GM21717 (cell line): Measurements from ENCODE around the gene FCHSD2.
"Not testable (repeated sequence)": the region's sequence is repeated elsewhere in the genome, so short reads cannot be mapped to it uniquely, and the experiment has no call there.

Experiments used
- ATAC-seq: cut with Tn5 transposase; IDR thresholded peaks from one replicate; pipeline ENCODE4 v1.9.1; 2021; ENCODE audit warnings: mild to moderate bottlenecking, moderate library complexity; ENCODE audit not compliant: unreplicated experiment

FCHSD2 gene

DNA sequence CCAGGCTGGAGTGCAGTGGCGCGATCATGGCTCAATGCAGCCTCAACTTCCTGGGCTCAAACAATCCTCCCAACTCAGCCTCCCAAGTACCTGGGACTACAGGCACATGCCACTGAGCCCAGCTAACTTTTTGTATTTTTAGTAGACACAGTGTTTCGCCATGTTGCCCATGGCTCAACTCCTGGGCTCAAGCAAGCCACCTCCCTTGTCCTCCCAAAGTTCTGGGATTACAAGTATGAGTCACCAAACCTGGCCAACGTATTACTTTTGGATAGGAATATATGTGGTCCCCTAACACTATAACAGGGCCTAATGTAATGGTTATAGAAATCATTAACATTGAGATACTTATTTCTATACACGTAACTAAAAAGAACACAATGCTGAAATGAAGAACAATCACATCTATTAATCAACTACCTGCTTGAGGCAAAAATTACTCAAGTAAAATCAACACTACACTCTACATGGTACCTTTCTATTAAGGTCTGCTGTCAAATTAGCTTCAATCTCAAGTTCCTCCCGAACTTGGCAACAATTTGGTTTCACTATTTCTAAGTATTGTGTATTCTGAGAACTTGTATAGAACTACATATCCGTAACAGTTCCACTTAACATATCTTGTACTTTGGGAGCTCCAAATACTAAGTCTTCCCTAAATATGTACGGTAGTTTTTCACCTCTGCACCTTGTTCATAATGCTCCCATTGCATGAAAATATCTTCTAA, 124.9 kb downstream of the FCHSD2 start:
- ATAC-seq: no peak

DNA sequence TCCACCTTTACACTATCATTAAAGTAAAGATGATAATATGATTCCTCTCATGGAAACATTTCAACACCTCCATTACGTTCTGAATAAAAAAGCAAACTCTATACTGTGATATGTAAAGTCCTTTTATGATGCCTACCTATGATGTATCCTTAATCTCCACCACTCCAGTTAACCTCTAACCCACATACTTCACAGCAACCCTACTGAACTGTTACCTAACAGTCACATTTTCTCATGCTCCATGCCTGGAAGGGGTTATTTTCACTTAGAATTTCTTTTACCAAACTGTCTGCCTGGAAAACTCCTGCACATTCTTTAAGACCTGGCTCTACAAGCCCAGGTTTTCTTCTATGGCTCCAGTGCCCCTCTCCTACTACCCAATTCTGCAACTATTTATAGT, 129.1 kb downstream of the FCHSD2 start:
- ATAC-seq: no peak

DNA sequence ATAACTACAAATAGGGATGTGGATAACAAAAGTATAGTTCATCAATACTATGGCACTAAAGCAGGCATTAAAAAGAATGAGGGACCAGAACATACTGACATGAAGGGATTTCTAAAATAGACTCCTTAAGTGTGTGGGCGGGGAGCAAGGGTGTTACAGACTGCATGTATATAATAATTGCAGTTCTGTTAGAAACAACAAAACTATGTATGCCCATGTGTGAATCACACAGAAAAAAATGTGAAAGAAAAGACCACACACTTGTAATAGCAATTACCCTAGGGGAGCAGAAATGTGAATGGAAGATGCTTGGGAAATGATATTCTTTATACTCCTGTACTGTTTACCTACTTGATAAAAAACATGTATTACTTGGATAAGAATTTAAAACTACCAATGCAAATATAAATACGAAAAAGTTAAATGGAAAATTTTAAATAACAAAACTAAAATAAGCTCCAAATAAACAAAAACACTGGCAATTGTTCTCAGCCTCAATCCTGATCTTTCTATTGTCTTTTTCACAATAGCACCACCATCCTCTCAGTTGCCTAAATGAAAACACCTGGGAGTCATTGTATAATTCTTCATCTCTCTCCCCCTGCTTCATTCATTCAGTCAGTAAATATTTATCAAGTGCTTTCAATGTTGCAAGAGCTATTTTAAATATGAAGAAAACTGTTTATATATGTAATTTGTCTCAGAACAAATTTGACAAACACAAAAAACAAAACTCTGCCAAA, 129.8 kb downstream of the FCHSD2 start:
- ATAC-seq: no peak

DNA sequence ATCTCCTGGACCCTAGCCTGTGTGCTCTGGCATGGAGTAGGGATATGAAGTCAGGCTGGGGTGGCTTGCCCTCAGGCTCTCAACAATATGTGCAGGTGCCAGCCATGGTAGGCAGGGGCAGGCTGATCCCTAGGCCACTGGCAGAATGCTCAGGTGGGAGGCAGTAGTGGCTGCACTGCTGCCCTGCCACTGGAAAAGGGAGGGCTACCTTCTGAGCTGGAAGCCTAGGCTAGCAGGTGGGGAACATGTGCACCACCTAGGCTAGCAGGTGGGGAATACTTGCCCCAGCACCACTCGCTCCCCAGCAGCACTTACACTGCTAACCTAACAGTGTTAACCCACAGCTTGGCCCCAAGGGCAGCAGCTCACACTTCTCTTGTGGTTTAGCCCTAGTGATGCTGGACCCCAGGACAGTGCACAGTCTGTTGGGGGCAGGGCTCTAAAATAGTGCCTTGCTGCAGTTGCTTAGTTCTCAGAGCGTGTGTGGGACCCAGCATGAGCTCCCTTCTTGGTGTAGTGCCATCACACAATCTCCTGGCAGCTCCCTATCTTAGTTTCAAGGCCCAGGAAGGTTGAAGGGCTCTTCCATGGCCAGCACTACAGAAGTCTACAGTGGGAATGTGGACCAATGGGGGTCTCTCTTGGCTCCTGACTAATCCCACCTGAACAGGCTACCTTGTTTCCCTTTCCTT, 130.8 kb downstream of the FCHSD2 start:
- no peak for ATAC-seq

DNA sequence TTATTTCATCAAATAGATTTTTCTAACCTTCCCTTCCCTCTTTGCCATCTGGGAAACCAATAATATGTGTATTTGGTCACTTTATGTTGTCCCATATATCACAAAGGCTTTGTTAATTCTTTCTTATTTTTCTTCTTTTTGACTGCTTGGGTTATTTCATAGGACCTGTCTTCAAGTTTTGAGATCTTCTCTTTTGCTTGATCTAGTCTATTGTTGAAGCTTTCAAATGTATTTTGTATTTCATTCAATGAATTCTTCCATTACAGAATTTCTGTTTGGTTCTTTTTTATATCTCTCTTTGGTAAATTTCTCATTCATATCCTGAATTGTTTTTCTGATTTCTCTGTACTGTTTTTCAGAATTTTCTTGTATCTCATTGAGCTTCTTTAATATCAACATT, 132.1 kb downstream of the FCHSD2 start:
- no peak for ATAC-seq

DNA sequence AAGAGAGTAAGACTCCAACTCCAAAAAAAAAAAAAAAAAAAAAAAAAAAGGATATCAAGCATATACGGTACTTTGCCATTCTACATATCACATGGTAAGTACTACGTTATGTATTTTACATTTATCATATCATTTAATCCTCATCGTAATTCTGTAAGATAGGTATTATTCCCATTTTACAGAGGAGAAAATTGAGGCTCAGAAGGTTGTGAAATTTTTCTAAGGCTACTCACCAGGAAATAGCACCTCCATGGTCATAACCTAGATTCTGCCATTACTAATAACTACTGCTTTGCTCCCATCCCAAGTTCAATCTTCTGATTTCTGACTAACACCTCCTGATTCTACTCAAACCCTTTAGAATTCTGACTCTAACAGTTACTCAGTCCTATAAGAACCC, 138.0 kb downstream of the FCHSD2 start:
- no peak for ATAC-seq

DNA sequence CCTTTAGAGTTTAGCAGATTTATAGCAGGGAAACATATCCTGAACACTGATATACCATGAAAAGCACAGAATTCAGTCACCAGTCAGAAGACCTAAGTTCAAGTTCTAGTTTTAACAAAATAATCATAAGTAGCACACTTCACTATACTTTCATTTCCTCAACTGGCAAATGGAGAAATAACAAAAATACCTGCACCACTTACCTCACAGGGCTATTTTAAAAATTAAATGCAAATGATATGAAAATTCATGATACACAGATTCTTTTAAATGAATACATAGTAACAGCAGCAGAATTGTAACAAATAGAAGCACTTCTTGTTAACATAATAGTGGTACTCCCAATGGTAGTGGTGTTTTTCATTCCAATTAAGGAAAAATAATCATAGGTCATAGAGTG, 139.0 kb downstream of the FCHSD2 start:
- no peak for ATAC-seq

DNA sequence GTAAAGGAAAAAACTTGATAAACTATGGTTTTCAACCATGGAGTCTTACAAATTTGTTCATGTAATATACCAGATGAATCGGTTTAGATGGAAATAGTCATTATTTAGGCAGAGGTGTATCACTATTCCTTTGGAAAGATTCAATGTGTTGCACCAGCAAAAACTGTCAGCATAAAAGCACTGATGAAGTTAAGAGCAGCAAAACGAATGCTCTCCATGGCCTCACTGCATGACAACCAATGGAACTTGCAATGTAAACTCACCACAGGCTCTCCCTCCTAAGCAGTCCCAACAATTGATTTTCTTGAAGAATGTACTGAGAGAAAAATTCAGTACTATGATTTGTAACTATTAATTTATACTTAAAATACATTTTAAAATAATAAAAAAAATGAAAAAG, 139.9 kb downstream of the FCHSD2 start:
- no peak for ATAC-seq

DNA sequence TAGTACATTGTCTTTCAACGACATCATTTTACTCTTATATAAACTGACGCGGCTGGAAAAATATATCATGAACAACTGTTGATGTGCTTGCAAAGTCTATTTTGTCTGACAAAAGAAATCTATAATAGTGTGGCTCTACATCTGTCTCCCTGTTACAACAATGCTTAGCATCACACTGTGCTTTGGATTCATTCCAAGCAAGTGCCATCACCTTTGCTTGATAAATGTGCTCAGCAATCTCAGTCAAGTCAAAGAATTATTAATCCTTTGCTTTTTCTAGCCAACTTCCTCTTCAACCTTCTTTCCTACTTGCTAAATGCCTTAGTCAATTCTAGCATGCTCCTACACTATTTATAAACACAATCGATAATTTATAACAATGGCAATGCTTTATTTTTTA, 140.5 kb downstream of the FCHSD2 start:
- ATAC-seq: no peak

DNA sequence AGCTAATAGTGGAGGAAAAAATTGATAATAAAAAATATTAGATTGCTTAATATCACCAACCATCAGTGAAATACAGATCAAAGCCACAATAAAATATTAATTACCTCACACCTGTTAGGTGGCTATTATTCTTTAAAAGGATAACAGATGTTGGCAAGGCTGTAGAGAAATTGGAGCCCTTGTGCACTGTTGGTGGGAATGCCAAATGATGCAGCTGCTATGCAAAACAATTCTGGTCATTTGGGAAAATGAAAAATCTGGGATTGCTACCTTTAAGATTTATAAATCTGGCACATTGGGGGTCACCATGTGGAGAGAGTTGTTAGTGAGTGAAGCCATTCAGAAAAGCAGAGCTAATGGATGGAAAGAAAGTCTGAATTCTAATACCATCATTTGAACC, 143.4 kb downstream of the FCHSD2 start:
- ATAC-seq: no peak

DNA sequence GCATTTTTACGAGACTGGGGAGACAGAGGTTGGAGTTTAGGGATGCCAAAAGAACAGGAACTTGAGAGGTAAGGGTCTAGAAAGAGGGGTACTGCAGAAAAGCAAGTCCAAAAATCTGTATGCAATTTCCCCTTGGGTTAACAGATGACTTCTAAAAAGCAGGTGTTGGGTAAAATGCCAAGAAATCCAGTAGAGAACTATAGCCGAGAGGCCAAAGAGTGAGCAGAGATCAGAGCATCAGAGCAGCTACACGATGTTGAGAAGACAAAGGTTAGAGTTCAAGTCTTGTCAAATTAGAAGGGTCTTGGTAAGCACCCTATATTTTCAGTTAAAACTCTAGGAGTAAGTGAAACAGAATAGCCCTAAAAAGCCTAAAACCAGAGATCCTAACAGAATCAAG, 145.2 kb downstream of the FCHSD2 start:
- ATAC-seq: no peak

DNA sequence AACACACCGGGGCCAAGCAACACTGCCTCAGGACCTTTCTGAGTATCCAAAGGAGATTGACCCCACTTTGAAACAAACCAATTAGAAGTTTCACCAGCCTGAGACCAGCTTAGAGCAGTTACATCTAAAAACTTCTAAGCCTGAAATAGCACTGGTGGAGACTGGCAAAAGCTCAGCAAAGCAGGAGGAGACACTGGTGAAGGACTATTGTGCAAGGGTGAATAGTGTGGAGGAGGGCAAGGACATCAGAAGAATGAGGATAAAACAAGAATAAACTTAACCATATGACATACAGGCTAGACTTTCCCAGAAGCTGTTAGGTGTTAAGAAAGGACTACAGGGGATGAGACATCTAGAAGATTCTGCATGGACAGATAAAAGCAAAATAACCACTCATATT, 152.4 kb downstream of the FCHSD2 start:
- no peak for ATAC-seq

DNA sequence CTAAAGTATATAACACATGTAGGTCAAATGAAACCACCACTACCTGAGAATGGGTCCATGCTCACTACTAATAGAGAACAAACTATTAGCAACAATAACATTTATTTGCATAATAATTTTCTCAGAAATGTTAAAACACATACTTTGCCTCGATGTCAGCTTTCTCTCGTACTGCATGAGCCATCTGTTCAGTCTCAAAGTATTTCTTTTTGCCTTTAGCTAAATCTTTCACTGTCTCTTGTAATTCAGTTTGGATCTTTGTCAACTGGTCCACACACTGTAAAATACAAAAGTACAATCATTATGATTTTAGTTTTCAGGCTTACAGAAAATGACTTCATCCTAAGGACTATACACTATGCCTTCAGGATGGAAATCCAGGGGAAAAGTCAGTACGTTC, 153.3 kb downstream of the FCHSD2 start:
- no peak for ATAC-seq

DNA sequence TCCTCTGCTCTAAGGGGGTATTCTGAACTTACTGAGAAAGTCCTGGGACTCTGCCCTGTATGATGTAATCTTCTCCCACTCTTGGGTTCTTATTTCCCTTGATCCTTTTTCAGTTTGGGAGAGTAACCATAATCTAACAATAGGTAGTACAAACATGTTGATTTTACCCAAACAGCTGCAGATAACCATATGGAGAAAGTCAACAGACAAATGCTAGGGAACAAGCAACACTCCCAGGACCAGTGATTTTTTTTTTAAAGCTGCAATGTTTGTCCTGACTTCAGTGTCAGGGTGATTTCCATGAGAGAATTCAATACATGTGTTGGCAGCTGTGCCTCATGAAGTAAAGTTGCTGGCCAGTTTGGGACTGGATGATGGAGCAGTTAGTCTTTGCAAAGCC, 156.5 kb downstream of the FCHSD2 start:
- no peak for ATAC-seq

DNA sequence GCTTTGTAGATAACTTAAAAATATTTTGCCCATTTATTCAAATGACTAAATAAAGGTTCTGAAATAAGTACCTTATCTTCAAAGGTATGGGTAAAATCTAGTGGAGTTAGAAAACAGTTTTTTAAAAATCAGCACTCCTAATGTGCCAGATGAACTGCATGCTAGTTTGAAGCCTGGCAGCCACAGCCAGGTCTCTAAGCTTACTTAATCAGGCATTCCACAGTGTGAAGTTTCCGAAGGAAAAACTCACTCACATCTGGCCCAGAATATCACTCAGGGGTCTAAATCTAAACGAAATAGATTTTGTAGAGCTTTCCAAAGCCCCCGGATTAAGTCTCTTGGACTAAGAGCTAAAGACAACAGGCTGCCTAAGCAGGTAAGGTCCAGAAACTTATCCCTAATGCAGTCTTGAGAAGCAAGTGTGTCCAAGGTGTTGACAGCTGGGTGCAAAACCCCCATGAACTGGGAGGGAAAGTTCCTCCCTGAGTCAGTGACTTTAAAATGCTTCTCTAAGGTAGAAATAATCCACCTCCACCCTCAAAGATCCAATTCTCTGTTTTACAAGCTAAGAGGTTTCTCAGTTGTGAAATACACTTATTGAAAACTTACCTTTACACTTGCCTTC, 157.6 kb downstream of the FCHSD2 start:
- no peak for ATAC-seq

DNA sequence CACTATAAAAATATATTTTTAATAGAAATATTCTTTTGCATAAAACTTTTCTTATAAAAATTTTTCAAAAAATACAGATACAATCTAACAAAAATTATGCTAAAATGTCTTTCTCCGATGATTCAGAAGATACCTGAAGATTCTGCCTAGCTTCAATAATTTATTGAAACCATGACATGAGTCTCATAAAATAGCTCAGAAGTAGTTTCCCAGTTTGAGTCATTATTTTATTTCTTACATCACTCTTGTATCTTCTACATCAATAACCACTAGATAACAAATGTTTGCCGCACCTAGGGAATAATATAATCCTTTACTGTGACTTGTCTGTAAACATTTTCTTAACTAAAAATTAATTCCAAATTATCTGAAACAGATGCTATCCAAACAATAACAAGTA, 158.6 kb downstream of the FCHSD2 start:
- ATAC-seq: no peak

DNA sequence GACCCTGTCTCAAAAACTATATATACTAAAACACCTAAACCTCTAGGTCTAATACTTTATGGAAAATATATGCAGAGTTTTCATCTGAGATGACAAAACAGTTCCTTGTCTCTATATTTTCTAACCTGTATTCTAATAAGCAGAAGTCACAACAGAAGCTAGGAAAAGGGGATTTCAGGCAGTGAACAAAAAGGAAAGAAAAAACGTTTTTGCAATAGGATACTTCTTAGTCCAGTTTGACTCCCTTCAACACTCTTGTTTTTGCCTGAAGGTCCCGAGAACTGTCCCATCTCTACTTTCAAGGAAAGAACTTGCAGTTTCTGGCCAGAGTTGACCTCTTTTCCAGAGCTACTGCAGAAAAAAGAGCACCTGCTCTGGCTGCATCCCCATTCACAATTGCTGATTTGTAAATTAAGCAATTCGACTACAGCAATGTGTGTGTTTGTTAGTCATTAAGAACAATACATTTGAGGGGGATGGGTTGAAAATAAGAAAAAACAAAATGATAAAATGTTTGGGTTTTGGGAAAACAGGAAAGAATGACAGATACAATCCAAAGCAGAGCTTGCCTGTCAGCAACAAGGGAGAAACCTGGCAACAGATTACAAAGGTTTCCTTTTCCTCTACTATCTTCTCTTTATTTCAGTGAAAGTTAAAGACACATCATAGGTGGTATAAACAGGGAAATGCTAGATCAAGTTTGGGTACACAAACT, 160.0 kb downstream of the FCHSD2 start:
- no peak for ATAC-seq

DNA sequence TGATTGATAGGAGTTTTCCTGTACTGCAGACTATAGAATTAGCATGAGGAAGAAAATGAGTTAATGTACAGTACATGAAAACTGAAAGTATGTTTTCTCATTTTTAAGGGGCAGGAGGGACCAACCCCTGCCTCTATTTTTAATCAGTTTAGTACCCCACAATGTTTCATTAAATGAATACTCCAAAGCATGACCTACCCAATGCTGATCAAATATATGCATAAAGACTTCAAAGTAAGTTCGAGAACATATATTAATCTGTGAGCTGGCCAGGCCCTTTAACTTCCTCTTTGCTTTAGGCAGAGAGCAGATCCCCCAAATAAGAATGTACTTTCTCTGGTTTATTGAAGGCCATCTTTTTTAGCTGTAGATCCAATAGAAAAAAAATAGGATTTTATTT, 161.0 kb downstream of the FCHSD2 start:
- no peak for ATAC-seq

DNA sequence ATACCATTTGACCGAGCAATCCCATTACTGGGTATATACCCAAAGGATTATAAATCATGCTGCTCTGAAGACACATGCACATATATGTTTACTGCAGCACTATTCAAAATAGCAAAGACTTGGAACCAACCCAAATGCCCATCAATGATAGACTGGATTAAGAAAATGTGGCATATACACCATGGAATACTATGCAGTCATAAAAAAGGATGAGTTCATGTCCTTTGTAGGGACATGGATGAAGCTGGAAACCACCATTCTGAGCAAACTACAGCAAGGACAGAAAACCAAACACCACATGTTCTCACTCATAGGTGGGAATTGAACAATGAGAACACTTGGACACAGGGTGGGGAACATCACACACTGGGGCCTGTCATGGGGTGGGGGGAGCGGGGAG, 164.3 kb downstream of the FCHSD2 start:
- ATAC-seq: not testable (repeated sequence)

DNA sequence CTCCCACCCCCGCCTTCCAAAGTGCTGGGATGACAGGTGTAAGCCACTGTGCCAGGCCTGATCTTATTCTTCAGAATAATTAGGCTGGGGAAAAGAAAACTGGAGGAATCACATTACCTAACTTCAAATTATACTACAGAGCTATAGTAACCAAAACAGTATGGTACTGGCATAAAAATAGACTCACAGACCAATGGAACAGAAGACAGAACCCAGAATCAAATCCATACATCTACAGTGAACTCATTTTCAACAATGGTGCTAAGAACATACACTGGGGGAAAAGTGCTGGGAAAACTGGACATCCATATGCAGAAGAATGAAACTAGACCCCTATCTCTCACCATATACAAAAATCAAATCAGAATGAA, 165.6 kb downstream of the FCHSD2 start:
- not testable (repeated sequence) for ATAC-seq
